IPS-NIHi7 (cell line): ENCODE measurements around the gene STIP1.

Experiments
- DNase-seq: peaks from one replicate; pipeline ENCODE4 v3.0.0; 2012; ENCODE audit warnings: mixed read lengths; ENCODE audit errors: extremely low spot score

STIP1 gene

DNA sequence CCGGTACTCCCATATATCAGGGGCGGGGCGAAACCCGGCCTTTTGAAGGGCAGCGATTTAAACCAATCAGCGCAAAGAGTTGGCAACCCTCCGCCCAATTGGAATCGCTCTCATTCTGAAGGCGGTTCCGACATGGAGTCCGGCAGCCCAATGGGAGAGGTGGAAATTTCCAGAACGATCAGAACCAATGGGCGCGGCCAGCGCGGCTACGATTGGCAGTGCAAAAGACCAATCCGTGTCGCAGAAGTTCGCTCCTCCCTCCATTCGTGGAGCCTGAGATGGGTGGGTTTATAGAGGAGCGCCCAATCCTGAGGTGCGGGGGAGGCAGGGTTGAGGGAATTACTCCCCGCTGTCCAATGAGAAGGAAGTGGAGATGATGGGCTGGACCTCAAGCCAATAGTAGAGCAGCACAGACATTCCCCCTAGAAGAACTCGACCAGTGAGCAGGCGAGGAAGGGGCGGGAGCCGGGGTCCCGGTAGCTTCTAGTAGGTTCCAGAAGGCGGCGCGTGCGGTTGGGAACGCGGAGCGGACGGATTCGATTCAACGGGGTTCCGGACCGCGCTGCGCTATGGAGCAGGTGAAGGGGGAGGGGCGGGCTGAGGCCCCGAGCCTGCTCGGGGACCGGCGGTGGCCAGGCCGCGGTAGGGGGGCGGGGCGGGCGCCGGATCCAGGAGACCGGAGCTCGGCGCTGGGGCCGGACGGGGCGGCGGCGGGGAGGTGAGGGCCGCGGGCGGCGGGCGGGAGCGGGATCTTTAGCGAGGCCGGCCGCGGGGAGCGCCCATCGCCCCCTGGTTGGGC is at the start of gene STIP1:
STIP1 (plus strand) TSS at position 479 of the 799 bp plus-strand sequence; CDS start at position 570, 91 bp downstream.
- peak; percentile 98 for DNase-seq

DNA sequence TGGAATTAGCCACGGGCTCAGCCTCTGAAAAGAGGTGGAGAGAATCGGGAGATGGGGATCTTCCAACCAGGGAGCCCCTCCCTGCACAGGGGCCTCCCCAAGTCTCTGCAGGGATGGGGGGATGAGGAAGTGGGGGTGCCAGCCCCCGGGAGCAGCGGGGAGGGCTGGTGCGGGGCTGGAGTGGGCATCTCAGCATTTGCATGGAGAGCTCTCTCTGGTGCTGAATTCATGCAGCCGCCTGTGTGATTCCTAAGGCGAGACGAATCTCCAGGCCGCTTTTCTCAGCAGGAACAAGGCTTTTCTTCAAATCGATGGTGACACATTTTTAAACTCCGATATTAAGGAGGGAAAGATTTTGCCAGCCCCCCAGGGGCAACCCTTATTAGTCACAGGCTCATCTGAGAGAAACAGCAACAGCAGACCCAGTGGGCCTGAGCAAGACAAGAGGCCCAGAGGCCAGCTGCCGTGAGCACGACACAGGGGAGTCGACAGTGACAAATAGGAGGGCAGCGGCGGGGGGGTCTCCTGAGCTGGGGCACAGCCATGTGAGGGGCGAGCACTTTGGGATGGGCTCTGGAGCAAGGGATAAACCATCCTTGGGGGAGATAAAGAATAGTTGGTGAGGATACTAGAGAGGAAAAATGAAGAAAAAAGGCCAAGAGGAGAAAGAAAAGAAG is 49.1 kb upstream of the STIP1 start:
- no peak for DNase-seq

DNA sequence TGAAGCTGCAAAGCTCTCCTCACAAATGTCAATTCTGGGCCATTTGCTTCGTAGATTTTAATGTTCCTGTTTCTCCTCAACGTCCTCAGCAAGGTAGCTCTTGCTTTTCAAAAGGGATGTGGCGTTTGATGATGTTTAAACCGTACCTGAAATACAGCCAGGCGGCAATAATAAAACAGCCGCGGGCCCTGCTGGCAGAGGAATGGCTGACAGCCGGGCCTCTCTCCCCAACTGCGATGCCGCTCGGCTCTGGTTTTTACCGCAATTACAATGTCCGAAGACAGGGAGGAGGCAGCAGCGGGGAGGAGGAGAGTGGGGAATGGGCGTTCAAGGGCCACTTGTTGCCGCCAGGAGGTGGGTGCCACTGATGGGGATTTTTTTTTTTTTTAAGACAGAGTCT is 47.6 kb upstream of the STIP1 start:
- no peak for DNase-seq

DNA sequence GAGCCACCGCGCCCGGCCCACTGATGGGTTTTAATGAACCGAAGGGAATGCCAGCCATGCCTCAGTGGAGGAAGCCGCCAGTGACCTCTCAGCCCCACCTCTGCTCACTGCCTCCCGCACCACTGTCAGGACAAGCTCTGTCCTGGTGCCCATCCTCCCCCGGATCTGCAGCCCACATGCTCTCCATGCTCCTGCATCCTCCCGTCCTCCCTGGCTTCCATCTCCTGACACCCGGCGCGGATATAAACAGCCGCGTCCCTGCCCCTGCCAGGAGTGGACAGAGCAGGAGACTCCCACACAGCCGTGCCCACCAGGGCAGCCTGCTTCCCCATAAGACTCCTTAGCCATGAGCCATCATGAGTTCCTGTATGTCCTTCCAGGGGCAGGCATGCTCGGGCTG is 46.9 kb upstream of the STIP1 start:
- DNase-seq, result no peak

DNA sequence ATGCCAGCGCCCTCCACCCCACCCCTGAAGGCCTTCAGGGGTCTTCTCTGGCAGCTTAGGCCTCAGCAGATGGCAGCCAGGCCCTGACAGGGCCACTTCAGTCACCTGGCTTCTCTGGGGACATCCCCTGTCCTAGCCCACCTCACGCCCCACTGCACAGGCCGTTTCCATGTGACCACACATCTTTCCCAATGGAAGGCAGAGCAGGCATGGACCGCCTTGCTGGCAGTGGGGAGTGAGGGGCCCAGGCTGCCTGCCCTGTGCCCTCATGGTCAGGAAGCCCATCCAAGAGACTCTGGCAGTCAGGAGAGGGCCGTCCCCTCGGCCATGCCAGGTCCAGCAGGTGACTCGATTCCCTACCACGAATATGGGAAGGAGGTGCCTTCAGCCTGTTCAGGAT is 45.9 kb upstream of the STIP1 start:
- DNase-seq, result no peak

DNA sequence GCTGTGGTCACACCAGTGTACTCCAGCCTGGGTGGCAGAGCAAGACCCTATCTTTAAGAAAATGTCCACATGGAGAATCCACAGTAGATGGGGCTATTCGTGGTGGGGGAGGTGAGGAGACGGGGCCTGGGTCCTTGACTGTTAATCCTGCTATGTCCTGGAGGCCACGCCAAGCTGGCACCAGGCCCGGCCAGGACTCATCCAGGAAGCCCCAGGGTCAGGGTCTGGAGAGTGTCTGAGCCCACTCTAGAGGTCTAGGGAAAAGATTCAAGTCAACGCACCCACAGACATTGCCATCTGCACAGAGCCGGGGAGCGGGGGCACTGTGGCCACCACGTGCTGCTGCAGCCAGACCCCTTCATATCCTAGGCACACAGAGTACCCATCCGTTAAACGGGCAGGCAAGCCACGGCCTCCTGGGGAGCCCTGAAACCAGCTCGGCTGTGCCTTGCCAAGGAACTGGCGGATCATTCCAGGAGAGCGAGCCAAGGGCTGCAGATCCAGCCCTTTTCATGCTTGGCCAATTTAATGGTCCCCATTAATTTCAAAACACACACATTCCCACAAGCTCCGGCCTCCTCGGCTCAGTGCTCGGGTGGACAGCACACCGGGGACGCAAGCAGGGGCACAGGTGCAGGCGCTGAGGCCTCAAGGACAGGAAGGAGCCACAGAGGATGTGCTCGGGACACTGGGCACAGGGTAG is 44.7 kb upstream of the STIP1 start:
- no peak for DNase-seq

DNA sequence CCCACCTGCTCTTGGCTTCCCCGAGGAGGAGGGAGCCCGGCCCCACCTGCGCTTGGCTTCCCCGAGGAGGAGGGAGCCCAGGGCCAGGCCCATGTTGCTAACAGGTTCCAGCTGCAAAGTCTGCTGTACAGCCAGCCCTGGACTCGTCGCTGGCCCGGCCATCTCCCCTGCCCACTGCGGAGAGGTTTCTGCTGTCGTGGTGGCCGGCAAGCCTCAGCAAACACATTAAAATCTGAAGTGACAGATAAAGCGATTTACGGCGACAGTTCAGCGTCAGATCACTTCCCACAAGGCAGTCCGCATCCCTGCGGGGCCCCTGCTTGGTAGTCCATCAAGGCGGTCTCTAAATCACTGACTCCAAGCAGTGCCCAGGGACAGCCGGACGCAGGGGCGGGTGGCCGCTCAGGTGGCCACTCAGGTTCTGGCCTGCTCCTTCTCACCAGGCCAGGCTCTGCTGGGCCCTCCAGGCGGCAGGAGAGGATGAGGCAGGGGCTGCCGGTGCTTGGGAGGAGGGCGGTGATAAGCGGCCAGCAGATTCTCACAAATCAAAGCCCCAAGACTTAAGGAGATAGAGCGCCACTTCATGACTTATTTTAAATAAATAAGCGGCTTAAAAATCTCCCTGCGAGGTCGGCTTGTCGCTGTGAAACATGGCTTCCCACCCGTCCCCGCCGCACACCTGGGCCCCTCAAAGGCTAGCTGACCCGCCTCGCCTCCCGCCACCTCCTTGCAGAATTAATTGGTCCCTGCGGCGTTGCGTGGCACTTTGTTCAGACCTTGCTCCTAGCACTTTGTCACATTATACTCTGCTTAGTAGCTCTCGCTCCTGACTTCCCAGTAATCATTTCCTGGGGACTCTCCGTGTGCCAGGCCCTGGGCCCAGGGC is 41.1 kb upstream of the STIP1 start:
- no peak for DNase-seq

DNA sequence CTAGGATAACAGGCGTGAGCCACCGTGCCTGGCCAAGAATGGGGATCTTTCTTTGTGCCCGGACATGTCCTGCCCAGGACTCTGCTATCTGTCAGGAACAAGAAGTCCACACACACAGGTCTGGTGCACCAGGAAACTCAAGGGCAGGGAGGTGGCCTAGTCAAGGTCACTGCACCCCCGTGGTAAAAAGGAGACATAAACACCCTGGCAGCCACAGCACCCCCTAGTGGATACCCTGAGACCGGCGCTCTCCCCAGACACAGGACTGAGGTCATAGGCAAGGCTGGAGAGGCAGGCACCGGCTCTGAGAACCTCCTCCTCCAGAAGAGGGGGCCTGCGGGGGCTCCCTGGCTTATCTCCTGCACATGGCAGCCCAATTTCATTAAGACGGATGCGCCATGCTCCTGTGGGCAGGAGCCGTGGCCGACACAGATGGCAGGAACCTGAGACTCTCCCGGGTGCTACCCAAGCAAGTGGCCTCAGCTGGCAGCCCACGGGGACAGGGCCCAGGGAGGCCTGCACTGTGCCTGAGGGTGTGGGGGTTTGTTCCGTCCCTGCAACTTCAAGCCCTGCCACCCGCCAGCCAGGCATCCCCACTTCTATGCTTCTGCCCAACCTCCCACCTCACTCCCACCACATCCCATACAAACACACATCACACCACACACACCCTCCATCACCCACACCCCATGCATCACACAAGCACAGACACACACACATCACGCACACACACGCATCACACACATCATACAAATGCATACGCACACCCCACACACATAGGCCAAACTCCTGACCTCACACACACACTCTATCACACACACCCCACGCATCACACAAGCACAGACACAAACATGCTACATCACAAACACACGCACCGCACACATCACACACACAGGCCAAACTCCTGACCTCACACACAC is 39.7 kb upstream of the STIP1 start:
- peak; percentile 90 for DNase-seq

DNA sequence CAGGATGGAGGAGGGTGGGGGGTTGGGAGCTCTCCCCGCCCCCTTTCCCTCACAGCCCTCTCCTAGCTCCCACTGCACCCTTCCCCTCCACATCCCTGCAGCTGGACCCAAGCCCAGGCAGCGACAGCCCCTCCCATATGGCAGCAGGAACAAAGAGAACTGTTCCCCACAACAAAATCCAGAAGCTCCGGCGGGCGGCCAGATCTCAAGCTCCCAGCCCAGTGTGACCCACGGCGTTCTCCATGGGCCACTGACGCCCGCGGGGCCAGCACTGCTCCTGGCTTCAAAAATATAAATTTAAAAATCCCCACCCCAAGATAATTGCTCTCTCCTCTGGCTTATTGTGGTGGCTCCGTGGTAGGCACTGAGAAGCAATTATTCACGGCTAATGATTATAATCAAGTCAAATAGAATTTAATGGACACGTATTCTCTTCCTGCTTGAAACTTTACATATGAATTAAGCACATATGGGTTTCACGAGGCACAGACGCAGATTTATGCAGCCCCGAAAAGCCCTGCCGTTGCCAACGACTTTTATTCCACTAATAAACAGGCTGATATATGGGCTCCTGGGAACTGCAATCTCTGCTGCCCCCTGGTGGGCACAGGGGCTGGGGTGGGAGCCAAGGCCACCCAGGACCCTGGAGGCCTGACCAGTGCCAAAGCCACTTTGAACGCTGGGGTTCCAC is 37.6 kb upstream of the STIP1 start:
- peak; percentile 84 for DNase-seq

DNA sequence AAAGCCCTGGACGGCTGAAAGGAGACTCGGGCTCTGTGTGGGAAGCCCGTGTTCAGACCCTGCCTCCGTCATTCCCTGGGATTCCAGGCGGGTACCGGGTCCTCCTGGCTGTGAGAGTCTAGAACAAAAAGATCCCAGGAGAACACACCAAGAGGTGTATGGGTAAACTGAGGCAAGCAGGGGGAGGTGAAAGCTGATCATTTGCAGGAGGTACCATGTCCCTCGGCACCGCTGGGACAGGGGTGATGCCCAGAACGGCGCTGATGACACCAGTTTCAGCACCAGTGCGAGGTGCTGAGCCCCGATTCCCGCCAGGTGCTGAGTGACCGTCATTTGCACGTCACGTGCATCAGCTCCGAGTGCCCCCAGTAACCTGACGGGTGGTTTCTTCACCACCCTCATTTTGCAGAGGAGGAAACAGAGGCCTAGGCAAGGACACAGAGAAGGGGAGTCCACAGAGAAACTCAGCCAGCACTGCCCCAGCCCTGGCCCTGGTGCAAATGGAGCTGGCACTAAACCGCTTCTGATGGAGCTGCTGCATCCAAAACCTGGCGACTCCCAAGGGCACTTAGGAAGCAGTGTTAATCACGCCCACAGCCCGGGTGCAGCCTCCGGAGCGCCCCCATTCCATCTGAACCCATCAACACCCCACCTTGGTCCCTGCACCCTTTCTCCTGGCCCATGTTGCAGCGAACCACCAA is 36.9 kb upstream of the STIP1 start:
- DNase-seq, result no peak

DNA sequence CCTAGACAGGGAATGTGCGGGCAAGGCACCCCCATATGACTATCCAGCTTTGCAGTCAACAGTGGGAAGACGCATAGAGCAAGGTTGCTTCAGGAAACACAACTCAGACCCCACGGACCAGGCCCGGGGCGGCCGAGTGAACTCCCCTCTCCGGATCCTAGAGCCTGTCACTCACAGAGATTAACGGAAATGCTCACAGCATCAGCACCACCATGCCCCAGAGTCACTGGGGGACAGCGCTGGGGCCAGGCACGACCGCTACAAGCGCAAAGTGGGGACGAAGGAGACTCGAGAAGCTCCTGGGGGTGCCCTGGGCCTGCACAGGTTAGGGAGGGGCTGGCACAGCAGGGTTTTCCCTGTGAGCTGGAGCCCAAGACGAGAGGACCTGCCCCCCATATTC is 35.9 kb upstream of the STIP1 start:
- DNase-seq, result no peak

DNA sequence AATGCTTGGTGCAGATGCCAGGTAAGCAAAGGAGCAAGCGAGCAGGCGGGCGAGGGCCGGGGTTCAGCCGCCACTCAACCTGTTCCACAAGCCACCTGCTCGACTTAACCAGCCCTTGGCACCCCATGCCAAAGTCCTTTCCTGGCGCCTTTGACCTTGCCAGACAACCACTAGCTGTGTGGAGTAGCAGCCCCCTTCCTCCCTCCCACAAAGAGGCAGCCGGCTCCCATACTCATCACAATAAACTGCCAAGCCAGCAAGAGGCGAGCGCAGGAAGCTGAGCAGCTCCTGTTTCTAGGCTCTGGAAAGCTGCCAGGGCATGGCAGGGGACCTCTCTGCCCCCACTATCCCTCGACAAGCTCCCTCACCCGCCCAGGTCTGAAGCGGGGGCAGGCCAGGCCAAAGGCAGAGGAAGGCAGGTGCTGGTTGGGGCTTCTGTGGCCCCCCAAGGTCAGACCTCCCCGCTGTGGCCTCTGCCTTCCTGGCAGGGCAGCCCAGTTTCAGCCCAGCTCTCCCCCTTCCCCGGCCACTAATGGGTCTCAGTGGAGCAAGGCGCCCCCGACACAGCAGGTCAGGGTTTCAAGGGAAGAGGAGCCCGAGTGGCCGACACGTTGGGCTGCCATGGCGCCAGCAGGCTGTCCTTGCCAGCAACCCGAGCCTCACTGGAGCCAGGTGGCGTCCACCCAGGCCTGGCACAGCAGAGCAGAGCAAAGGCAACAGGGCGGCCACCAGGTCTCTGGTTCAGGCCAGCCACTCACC is 35.3 kb upstream of the STIP1 start:
- no peak for DNase-seq

DNA sequence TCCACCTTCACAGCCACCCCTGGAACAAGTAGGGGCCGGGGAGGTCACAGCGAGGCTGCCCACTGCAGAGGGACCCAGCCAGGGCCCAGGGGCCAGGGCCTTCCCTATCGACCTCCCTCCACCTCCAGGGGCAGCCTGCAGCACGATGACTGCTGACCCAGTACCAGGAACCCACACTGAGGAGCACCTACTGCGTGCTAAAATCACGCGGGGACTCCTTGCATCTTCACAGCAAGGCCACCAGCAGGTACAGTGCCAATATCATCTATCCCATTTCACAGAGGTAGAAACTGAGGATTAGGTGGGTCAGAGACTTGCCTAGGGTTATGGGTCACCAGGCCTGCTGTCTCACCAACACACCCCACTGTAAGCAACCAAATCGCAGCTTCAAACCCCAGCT is 34.6 kb upstream of the STIP1 start:
- DNase-seq, result no peak

DNA sequence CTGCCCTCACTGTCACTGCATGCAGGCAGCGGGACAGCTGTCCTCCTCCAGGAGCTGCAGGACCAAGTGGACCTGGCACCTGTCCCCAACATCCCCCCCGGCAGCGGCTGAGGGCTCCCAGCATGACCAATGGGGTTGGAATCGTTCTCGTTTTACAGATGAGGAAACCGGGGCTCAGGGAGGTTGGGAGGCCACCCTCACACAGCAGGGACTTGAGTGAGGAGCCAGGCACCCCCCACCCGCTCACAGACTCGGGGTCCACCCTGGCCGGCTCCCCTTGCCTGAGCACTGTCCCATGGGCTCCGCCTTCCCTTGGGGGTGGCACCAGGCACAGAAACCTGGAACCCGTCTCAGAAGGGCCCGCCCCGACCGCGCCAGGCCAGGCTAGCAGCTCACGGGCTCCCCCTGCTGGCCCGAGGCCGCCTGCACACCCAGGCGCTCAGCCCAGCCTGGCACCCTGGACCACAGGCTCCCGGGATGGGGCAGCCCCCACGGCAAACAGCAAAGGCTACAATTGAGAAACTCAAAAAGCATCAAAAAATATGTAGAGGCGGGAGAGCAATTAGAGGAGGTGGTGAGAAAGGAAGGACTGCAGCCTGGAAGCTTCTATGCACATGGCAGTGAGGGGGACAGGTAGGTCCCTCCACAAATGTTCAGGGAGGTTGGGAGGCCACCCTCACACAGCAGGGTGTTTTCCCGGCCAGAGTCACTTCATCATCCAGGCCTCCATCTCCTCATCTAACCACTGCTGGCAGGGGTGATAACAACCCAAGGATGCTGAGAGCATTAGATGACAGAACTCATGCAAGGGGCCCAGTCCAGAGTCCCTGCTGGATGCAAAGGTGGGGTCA is 32.9 kb upstream of the STIP1 start:
- peak; percentile 97 for DNase-seq

DNA sequence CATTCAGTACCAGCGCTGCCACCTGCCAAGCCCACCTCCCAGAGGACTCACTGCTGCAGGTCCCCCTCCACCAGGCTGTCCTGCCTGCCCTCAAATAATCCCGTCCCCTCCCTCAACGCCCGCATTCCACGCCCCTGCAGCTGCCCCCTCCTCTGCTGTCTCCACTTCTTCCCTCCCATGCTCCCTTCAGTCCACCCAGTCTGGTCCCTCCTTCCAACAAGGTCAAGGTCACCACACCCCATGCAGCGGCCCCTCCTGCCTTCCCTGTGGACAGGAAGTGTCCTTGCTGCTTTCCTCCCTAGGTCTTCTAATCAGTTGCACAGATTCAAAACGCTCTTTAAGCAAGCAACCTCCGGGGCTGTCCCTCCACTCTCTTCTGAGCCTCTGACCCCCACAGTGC is 32.2 kb upstream of the STIP1 start:
- DNase-seq, result no peak

DNA sequence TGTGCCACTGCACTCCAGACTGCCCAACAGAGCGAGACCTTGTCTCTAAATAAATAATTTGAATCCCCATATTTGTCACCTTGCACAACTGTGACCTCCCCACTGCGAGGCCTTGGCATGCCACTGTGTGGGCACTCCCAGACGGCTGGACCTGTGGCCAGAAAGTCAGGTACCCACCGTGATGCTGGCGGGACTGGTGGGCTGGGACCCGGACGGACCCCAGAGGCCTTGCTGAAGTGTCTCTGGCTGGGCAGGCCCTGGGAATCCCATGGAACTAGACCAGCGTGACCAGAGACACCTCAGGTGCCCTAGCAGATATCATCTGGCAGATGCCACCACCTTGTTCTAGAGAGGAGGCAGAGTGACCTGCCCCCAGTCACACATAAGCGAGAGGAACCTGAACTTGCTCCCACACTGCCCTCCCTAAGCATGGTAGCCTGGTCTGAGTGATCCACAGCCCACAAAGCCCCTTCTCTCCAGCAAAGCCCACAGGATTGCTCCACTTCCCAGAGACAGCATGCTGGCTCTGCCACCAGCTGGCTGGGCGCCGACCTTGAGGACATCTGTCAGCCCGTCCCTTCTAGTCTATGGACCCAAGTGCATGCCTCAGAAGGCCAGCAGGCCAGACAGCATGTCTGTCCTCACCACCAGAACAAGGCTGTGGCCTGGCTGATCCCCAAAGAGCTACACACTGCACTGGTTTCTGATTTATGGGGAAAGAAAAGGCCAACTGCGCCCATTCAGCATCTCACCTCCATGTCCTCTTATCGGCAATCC is 29.5 kb upstream of the STIP1 start:
- DNase-seq, result no peak
